HG02981 (cell line): ENCODE measurements around the gene DMC1.

ENCODE experiments used
- ATAC-seq: cut with Tn5 transposase; IDR thresholded peaks from one replicate; pipeline ENCODE4 v1.9.1; 2021; ENCODE audit warnings: mild to moderate bottlenecking, moderate library complexity; ENCODE audit not compliant: unreplicated experiment

DMC1 gene

DNA sequence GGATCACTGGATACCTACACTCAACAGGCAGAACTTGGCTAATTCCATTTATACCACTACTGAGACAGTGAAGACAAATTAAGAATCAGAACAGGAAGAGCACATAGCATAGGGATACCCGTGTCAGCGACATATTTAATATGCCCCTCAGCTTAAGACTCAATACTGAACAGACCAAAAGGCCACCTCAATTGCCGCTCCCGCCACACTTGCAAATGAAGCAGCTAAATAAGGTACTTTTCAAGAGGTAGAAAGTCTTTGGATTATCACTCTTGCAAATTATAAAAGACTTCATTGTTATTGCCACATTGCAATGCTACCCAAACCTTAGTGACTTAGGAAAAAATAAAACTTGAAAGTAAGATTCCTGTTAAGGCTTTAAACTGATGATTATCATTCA is 67.0 kb downstream of the DMC1 start:
- no peak for ATAC-seq

GRCh38 chr22:38501797-38502672 is 67.9 kb downstream of the DMC1 start:
- ATAC-seq = no peak

- no peak for ATAC-seq
These were observed 72.1 kb downstream of the DMC1 start for GRCh38 chr22:38497869-38498268.

GRCh38 chr22:38494939-38495338 is 75.0 kb downstream of the DMC1 start:
- no peak for ATAC-seq

DNA sequence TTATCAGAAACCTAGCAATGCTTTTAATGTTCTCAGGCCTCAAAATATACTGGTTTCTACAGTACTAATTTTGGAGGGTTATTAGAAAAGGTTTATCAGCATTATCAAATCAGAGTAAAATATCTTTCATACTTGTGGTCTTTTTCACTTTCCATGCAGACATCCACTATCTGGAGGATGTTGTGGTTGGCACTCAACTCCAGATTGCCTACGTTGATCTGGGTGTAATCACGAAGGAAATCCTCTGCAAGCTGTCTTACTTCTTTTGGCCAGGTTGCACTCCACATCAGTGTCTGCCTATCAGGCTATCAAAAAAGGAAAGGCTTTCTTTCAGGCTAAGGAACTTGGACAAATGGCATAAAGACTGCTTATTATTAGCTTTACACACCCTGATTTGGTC is 75.5 kb downstream of the DMC1 start:
- no peak for ATAC-seq

DNA sequence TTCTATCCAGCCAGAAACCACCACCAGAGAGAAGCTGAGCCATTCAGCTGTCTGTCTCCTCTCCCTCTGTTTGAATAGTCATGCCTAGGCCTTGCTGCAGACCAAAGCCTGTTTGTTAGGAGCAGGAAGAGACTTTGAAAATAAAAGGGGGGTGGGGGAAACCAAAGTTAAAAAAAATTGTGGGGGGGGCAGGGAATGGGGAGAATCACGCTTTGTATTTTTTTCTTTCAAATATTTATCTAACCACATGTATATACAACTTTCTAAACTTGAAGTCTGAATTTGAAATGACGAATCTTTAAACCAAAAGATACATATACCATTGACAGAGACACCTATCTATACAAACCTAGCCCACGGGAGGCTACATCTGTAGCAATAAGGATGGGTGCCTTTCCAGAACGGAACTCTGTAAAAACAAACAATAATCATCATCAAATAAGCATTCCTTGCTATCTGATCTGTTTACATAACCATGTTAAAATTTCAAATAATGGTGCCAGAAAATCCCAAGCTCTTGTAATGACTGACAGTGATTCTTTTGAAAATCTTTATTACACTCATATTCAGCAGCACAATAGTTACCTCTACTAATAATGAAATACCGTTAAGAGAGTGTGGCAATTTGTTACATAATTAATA is 78.2 kb downstream of the DMC1 start:
- ATAC-seq = no peak

GRCh38 chr22:38490915-38491314 is 79.1 kb downstream of the DMC1 start:
- no peak for ATAC-seq

DNA sequence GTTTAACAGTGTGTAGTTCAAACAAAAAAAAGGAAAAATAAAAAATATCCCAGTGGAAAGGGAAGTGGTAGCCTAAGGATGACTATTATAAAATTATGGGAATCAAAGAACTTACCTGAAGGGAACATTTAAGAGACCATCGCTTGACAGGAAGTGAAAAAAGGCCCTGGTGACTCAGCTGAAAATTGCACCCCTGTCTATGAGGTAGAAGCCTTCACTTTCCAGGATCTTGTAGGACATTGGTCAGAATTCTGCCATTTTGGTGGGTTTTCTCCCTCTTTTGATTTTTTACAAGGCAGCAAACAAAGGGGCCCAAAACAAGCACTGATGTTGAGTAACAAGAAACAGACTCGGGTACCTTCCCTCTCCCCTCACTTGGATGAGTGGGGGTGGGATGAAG is 79.5 kb downstream of the DMC1 start:
- ATAC-seq = no peak

GRCh38 chr22:38489561-38490145 is 80.3 kb downstream of the DMC1 start:
- ATAC-seq = no peak

- no peak for ATAC-seq
These were observed 80.8 kb downstream of the DMC1 start for GRCh38 chr22:38489142-38489541.

DNA sequence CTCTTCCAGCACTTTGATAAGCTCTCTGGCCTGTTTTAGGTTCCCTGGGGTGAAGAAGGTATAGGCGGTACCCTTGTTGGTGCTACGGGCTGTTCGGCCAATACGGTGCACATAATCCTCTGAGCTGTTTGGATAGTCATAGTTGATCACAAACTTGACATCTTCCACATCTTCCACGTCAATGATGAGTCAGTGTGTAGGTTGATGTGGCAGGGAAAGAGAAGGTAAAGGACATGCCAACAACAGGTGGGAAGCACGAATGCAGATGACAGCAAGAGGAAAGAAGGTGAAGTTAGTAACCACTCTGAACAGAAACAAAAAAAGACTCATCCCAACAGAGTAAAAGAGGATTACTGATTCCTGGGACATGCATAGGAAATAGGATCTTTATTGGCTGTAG is 82.0 kb downstream of the DMC1 start:
- no peak for ATAC-seq

- ATAC-seq = no peak
These were observed 84.2 kb downstream of the DMC1 start for GRCh38 chr22:38485783-38486182.

DNA sequence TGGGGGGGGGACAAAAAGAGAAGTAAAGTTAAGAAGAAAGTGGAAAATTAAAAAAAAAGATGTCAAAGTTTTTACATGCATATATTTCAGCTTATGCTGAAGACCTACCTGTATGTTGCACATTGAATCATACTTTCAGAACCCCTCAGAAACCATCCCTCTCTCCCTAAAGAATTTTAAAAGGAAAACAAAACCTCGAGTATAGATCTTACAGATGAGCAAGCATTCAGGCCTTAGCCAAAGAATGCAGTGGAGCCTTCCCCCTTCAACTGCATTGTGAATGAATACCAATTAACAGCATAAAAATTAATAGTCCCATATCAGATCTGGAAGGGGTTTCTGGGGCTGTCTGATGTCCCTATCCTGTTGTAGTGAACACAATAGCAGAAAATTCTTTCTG is 85.7 kb downstream of the DMC1 start:
- ATAC-seq = no peak

- no peak for ATAC-seq
These were observed 87.2 kb downstream of the DMC1 start for GRCh38 chr22:38482662-38483308.

DNA sequence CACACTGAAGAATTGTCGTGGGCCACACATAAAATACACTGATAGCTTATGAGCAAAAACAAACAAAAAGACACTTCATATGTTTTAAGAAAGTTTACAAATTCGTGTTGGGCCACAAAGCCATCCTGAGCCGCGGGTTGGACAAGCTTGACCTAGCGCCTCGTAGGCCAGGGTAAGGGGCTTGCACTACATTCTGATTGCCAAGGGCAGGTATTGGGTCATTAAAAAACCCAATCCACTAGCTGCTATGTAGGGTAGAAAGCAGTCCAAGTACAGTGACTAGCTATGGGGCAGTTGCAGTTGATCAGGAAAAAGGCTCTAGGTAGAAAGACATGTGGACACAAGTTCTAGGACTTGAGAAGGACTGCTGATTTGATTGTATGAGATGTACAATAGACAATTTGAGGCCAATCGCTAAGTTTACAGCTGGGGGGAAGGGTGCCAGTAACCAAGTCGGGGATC is 88.1 kb downstream of the DMC1 start:
- no peak for ATAC-seq

GRCh38 chr22:38481162-38481870 is 88.7 kb downstream of the DMC1 start:
- ATAC-seq = no peak

DNA sequence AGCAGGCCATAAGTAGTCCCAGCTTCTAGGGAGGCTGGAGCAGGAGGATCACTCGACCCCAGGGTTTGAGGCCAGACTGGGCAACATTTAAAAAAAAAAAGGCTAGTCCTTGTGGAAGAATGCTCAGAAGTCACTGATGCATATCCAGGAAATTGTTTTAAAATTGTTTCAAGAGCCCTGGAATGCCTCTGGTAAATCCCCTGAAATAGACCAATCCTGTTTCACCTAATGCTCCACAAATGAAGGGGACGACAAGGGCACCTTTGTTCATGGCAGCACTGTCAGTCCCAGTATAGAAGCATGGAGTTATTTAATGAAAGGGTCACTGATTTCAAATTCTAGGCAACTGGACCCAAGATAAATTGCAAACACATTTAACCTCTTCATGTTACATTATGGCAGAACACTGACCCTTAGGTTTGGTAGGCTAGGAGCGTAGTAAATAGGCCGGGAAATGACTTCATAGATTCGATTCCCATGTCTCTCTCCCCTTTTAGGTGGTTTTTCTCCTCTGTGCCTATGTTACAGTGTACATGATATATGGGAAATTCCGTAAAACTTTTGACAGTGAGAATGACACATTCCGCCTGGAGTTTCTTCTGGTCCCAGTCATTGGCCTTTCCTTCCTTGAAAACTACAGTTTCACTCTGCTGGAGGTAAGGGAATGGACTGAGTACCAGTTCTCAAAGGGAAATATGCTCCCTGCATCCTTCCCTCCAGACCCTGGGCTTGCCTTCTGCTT is 90.7 kb downstream of the DMC1 start:
- no peak for ATAC-seq

GRCh38 chr22:38477585-38477984 is 92.4 kb downstream of the DMC1 start:
- ATAC-seq = no peak

- no peak for ATAC-seq
These were observed 95.9 kb downstream of the DMC1 start for GRCh38 chr22:38474003-38474607.

DNA sequence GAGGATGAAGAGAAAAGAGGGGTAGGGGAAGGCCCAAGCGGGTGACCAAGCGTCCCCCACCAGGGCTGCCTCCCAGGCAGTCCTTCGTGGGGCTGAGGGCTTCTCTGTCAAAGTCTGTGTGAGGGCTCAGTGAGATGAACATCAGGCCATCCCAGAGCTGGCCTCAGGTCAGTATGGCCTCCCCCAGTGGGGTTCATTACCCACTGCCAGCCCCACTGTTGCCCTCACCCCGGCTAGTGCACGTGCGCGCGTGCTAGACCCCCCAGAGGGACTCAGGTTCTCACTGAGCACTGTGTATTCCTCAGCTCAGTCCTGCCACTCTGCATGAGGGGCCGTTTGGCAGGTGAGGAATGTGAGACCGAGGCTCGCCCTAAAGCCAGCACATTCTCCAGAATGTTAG is 98.7 kb downstream of the DMC1 start:
- no peak for ATAC-seq
